Nephron progenitor cell (in vitro differentiated cells): ENCODE data around the gene CTNNBIP1.

Experiments used
- DNase-seq: peaks from one replicate; pipeline ENCODE4 v3.0.0; 2021
- H3K27ac Mint-ChIP-seq: 2 replicates; pipeline ENCODE4 v1.8.0; 2021; ENCODE audit warnings: mild to moderate bottlenecking, moderate library complexity, mixed read lengths
- H3K27me3 Mint-ChIP-seq: 2 replicates; pipeline ENCODE4 v1.8.0; 2021; ENCODE audit warnings: mild to moderate bottlenecking, low read depth, mixed read lengths; ENCODE audit not compliant: poor library complexity
- H3K36me3 Mint-ChIP-seq: 2 replicates; pipeline ENCODE4 v1.8.0; 2021; ENCODE audit warnings: low read depth, mixed read lengths
- H3K4me1 Mint-ChIP-seq: 2 replicates; pipeline ENCODE4 v1.8.0; 2021; ENCODE audit warnings: mixed read lengths
- H3K4me3 Mint-ChIP-seq: 2 replicates; pipeline ENCODE4 v1.8.0; 2021; ENCODE audit warnings: mild to moderate bottlenecking, moderate library complexity, mixed read lengths
- H3K9me3 Mint-ChIP-seq: 2 replicates; pipeline ENCODE4 v1.8.0; 2021; ENCODE audit warnings: mild to moderate bottlenecking, moderate library complexity, mixed read lengths
- CTCF ChIP-seq: fragments of 200-600 bp; sonication (generic); IDR thresholded peaks from 2 replicates; pipeline ENCODE4 v1.5.0; 2021; ENCODE audit warnings: antibody characterized with exemption

CTNNBIP1 gene

GRCh38 chr1:9891207-9891606, 18.9 kb downstream of the CTNNBIP1 start:
- H3K9me3 Mint-ChIP-seq = no peaks in the 10 kb centered on the region
- TF ChIP-seq CTCF = no peak
- no peak for DNase-seq
- peaks cover 5% of the 10 kb centered on the region for H3K36me3 Mint-ChIP-seq
- no peak overlapping the region for H3K4me3 Mint-ChIP-seq
- H3K4me1 Mint-ChIP-seq = peaks cover 51% of the 10 kb centered on the region
- H3K27me3 Mint-ChIP-seq = no peaks in the 10 kb centered on the region
- peak overlapping the region; percentile 17 for H3K27ac Mint-ChIP-seq

- Mint-ChIP-seq H3K9me3 (no peaks in the 10 kb centered on the region), H3K27me3 (no peaks in the 10 kb centered on the region), H3K27ac (peak overlapping the region; percentile 54), H3K4me3 (no peak overlapping the region), H3K4me1 (peaks cover 52% of the 10 kb centered on the region), H3K36me3 (no peaks in the 10 kb centered on the region)
- no peak for TF ChIP-seq CTCF
- no peak for DNase-seq
Measured at GRCh38 chr1:9890224-9890731, 19.8 kb downstream of the CTNNBIP1 start.

GRCh38 chr1:9889411-9889810, 20.7 kb downstream of the CTNNBIP1 start:
- Mint-ChIP-seq H3K36me3 (no peaks in the 10 kb centered on the region), H3K4me1 (peaks cover 60% of the 10 kb centered on the region), H3K27ac (no peak overlapping the region), H3K4me3 (no peak overlapping the region), H3K27me3 (no peaks in the 10 kb centered on the region), H3K9me3 (no peaks in the 10 kb centered on the region)
- TF ChIP-seq CTCF = no peak
- DNase-seq = no peak

- Mint-ChIP-seq H3K9me3 (no peaks in the 10 kb centered on the region), H3K4me1 (peaks cover 57% of the 10 kb centered on the region), H3K27me3 (no peaks in the 10 kb centered on the region)
Measured at GRCh38 chr1:9888886-9889285, 21.2 kb downstream of the CTNNBIP1 start.

GRCh38 chr1:9887070-9887469, 23.0 kb downstream of the CTNNBIP1 start:
- Mint-ChIP-seq H3K4me3 (no peak overlapping the region), H3K36me3 (no peaks in the 10 kb centered on the region), H3K4me1 (peaks cover 42% of the 10 kb centered on the region), H3K27me3 (no peaks in the 10 kb centered on the region), H3K9me3 (no peaks in the 10 kb centered on the region), H3K27ac (peak overlapping the region; percentile 42)
- DNase-seq = no peak
- no peak for TF ChIP-seq CTCF

More at GRCh38 chr1:9888886-9889285, 21.2 kb downstream of the CTNNBIP1 start:
- Mint-ChIP-seq H3K4me3 (no peak overlapping the region), H3K36me3 (no peaks in the 10 kb centered on the region), H3K27ac (no peak overlapping the region)
- TF ChIP-seq CTCF = no peak
- DNase-seq = no peak

GRCh38 chr1:9886092-9886742, 23.9 kb downstream of the CTNNBIP1 start:
- H3K27ac Mint-ChIP-seq = no peak overlapping the region
- no peaks in the 10 kb centered on the region for H3K9me3 Mint-ChIP-seq
- no peaks in the 10 kb centered on the region for H3K36me3 Mint-ChIP-seq
- no peaks in the 10 kb centered on the region for H3K27me3 Mint-ChIP-seq
- TF ChIP-seq CTCF = no peak
- peaks cover 39% of the 10 kb centered on the region for H3K4me1 Mint-ChIP-seq
- no peak for DNase-seq
- H3K4me3 Mint-ChIP-seq = no peak overlapping the region
